Endothelial cell of umbilical vein (primary cell): ENCODE data around the gene ADH5.

Experiments
- EZH2 ChIP-seq: IDR thresholded peaks from 2 replicates; pipeline ENCODE4 v1.6.1; 2012; ENCODE audit warnings: borderline replicate concordance, low read depth, mild to moderate bottlenecking, moderate library complexity, low read length, inconsistent platforms; ENCODE audit not compliant: severe bottlenecking
- MAX ChIP-seq: IDR thresholded peaks from 2 replicates; pipeline ENCODE4 v1.6.1; 2011; ENCODE audit not compliant: insufficient read depth, insufficient read length
- POLR2A ChIP-seq: IDR thresholded peaks from 2 replicates; pipeline ENCODE4 v1.6.1; 2012; ENCODE audit warnings: low read depth, mild to moderate bottlenecking, control low read depth, low read length
- POLR2AphosphoS5 ChIP-seq: IDR thresholded peaks from 2 replicates; pipeline ENCODE4 v1.6.1; 2012; ENCODE audit warnings: low read depth, mild to moderate bottlenecking, control low read depth, low read length, moderate library complexity; ENCODE audit not compliant: insufficient read depth
- TF ChIP-seq, protein P1 (sequence below), 2 donors: IDR thresholded peaks; 1 replicate in 1 of 2; 2 replicates in 1 of 2; pipeline ENCODE4 v1.5.1; 2011; ENCODE audit warnings: low read length in 2 of 2, mild to moderate bottlenecking in 2 of 2, moderate library complexity in 2 of 2, control low read depth in 1 of 2, inconsistent platforms in 1 of 2, low read depth in 1 of 2; ENCODE audit not compliant: insufficient read depth in 1 of 2; ENCODE audit errors: extremely low read depth in 1 of 2

DNA sequence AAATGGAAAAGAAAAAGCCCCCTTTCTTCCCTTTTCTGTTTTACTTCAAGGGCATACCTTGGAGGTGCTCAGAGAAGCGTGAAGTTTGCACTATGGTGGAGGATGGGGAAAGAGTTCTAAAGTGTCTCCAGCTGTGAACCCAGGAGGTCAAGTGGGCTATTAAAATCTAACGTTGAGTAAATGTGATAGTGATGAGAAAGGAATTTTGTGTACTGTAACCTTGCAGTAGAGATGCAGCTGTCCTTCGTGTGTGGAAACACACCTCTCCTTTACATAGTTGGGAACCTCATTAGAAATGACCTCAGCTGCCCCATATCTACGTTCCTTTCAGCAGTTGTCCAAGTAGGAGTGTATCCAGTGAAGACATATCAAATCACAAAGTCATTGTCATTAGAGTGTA, 26.5 kb downstream of the ADH5 start:
- TF ChIP-seq POLR2AphosphoS5 (no peak), EZH2 (no peak), POLR2A (no peak), MAX (no peak)
- TF ChIP-seq, protein P1, sequence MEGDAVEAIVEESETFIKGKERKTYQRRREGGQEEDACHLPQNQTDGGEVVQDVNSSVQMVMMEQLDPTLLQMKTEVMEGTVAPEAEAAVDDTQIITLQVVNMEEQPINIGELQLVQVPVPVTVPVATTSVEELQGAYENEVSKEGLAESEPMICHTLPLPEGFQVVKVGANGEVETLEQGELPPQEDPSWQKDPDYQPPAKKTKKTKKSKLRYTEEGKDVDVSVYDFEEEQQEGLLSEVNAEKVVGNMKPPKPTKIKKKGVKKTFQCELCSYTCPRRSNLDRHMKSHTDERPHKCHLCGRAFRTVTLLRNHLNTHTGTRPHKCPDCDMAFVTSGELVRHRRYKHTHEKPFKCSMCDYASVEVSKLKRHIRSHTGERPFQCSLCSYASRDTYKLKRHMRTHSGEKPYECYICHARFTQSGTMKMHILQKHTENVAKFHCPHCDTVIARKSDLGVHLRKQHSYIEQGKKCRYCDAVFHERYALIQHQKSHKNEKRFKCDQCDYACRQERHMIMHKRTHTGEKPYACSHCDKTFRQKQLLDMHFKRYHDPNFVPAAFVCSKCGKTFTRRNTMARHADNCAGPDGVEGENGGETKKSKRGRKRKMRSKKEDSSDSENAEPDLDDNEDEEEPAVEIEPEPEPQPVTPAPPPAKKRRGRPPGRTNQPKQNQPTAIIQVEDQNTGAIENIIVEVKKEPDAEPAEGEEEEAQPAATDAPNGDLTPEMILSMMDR (IDR thresholded peaks at IDR 0.05; ENCODE audit: extremely low read depth in 1 of 2, insufficient read depth in 1 of 2, low read depth in 1 of 2, low read length in 2 of 2): no peak
